H9 (cell line): ENCODE results near the gene CDC25C. TPM values are rescaled to one million over a fixed set of nuclear protein-coding genes. Genes with fewer than 3 reads are reported as not detected.

Source experiments
- DNase-seq: peaks from one replicate; pipeline ENCODE4 v3.0.0-alpha.2; 2017
- H2AFZ ChIP-seq: one replicate; pipeline ENCODE4 v1.6.1; 2013; ENCODE audit warnings: mild to moderate bottlenecking, low read length, control low read depth, moderate library complexity
- H2AK5ac ChIP-seq: 2 replicates; pipeline ENCODE4 v1.6.1; 2013; ENCODE audit warnings: low read length, control low read depth, mixed read lengths; ENCODE audit not compliant: insufficient read length
- H2BK120ac ChIP-seq: one replicate; pipeline ENCODE4 v1.6.1; 2013; ENCODE audit warnings: low read depth, mild to moderate bottlenecking, low read length, control low read depth, inconsistent platforms; ENCODE audit not compliant: poor library complexity, severe bottlenecking
- H2BK12ac ChIP-seq: 2 replicates; pipeline ENCODE4 v1.6.1; 2013; ENCODE audit warnings: low read length, control low read depth, mixed read lengths, low read depth; ENCODE audit not compliant: insufficient read length
- H2BK15ac ChIP-seq: 2 replicates; pipeline ENCODE4 v1.6.1; 2013; ENCODE audit warnings: low read depth, low read length, control low read depth
- H2BK20ac ChIP-seq: one replicate; pipeline ENCODE4 v1.6.1; 2013; ENCODE audit warnings: low read depth, mild to moderate bottlenecking, low read length, control low read depth, inconsistent platforms; ENCODE audit not compliant: poor library complexity, severe bottlenecking
- H2BK5ac ChIP-seq: 2 replicates; pipeline ENCODE4 v1.6.1; 2013; ENCODE audit warnings: low read length, control low read depth, mixed read lengths; ENCODE audit not compliant: insufficient read length
- H3K14ac ChIP-seq: 2 replicates; pipeline ENCODE4 v1.6.1; 2013; ENCODE audit warnings: low read length, control low read depth; ENCODE audit not compliant: insufficient read depth
- H3K18ac ChIP-seq: 2 replicates; pipeline ENCODE4 v1.6.1; 2013; ENCODE audit warnings: low read depth, mild to moderate bottlenecking, mixed read lengths, low read length, control low read depth; ENCODE audit not compliant: insufficient read length
- H3K23ac ChIP-seq: 2 replicates; pipeline ENCODE4 v1.6.1; 2013; ENCODE audit warnings: low read length, control low read depth, mixed read lengths, low read depth; ENCODE audit not compliant: insufficient read length
- H3K23me2 ChIP-seq: 2 replicates; pipeline ENCODE4 v1.6.1; 2013; ENCODE audit warnings: low read depth, mild to moderate bottlenecking, mixed read lengths, low read length, control low read depth; ENCODE audit not compliant: insufficient read length, poor library complexity, severe bottlenecking
- H3K27ac ChIP-seq: 2 replicates; pipeline ENCODE4 v1.5.1; 2013; ENCODE audit warnings: low read length, control low read depth, mixed read lengths, low read depth; ENCODE audit not compliant: insufficient read length
- H3K27me3 ChIP-seq: 2 replicates; pipeline ENCODE4 v1.6.1; 2013; ENCODE audit warnings: low read length, control low read depth, inconsistent platforms; ENCODE audit not compliant: insufficient read depth
- H3K4ac ChIP-seq: 2 replicates; pipeline ENCODE4 v1.6.1; 2013; ENCODE audit warnings: low read depth, mild to moderate bottlenecking, control low read depth, inconsistent platforms, low read length, moderate library complexity
- H3K4me1 ChIP-seq: 2 replicates; pipeline ENCODE4 v1.6.1; 2013; ENCODE audit warnings: low read length, control low read depth, inconsistent platforms; ENCODE audit not compliant: insufficient read depth
- H3K4me2 ChIP-seq: 2 replicates; pipeline ENCODE4 v1.6.1; 2013; ENCODE audit warnings: low read length, control low read depth, mixed read lengths; ENCODE audit not compliant: insufficient read length, insufficient read depth
- H3K56ac ChIP-seq: 2 replicates; pipeline ENCODE4 v1.6.1; 2013; ENCODE audit warnings: low read depth, mild to moderate bottlenecking, mixed read lengths, low read length, control low read depth; ENCODE audit not compliant: insufficient read length
- H3K79me1 ChIP-seq: 2 replicates; pipeline ENCODE4 v1.6.1; 2013; ENCODE audit warnings: low read depth, mild to moderate bottlenecking, moderate library complexity, low read length, control low read depth, inconsistent platforms; ENCODE audit not compliant: insufficient read depth, poor library complexity, severe bottlenecking
- H3K79me2 ChIP-seq: 2 replicates; pipeline ENCODE4 v1.6.1; 2013; ENCODE audit warnings: low read length, control low read depth, inconsistent platforms; ENCODE audit not compliant: insufficient read depth
- H3K9ac ChIP-seq: 2 replicates; pipeline ENCODE4 v1.6.1; 2013; ENCODE audit warnings: low read length, control low read depth, mixed read lengths; ENCODE audit not compliant: insufficient read length; ENCODE audit errors: extremely low read depth
- H3K9me3 ChIP-seq: one replicate; pipeline ENCODE4 v1.6.1; 2013; ENCODE audit warnings: low read depth, low read length, inconsistent platforms; ENCODE audit not compliant: control insufficient read depth
- H3T11ph ChIP-seq: one replicate; pipeline ENCODE4 v1.6.1; 2013; ENCODE audit warnings: mild to moderate bottlenecking, low read length, control low read depth, inconsistent platforms
- H4K20me1 ChIP-seq: one replicate; pipeline ENCODE4 v1.6.1; 2013; ENCODE audit not compliant: control insufficient read depth, insufficient read length, insufficient read depth
- H4K5ac ChIP-seq: 2 replicates; pipeline ENCODE4 v1.6.1; 2013; ENCODE audit warnings: low read depth, mild to moderate bottlenecking, mixed read lengths, low read length, control low read depth; ENCODE audit not compliant: insufficient read length
- H4K8ac ChIP-seq: replicated peaks from 2 replicates; pipeline ENCODE4 v1.6.1; 2013; ENCODE audit warnings: low read length, control low read depth, mixed read lengths, low read depth; ENCODE audit not compliant: insufficient read length
- H4K91ac ChIP-seq: 2 replicates; pipeline ENCODE4 v1.6.1; 2013; ENCODE audit warnings: low read depth, mild to moderate bottlenecking, moderate library complexity, mixed read lengths, low read length, control low read depth; ENCODE audit not compliant: insufficient read length
- H3K27ac Mint-ChIP-seq, 3 experiments: 2 replicates in 2 of 3; 3 replicates in 1 of 3; pipeline ENCODE4 v1.8.0; 2020 to 2021; ENCODE audit warnings: mixed read lengths in 3 of 3, mild to moderate bottlenecking in 1 of 3, moderate library complexity in 1 of 3
- H3K27me3 Mint-ChIP-seq: 2 replicates; pipeline ENCODE4 v1.8.0; 2021; ENCODE audit warnings: low read depth, mild to moderate bottlenecking, moderate library complexity, mixed read lengths
- H3K36me3 Mint-ChIP-seq, 3 experiments: 2 replicates in 2 of 3; 3 replicates in 1 of 3; pipeline ENCODE4 v1.8.0; 2020 to 2021; ENCODE audit warnings: low read depth in 3 of 3, mixed read lengths in 3 of 3; ENCODE audit not compliant: insufficient read depth in 1 of 3
- H3K4me1 Mint-ChIP-seq, 2 experiments: 2 replicates each; pipeline ENCODE4 v1.8.0; 2020; ENCODE audit warnings: mixed read lengths in 2 of 2
- H3K4me3 Mint-ChIP-seq, 2 experiments: 2 replicates in 1 of 2; 3 replicates in 1 of 2; pipeline ENCODE4 v1.8.0; 2020 to 2021; ENCODE audit warnings: mild to moderate bottlenecking in 2 of 2, mixed read lengths in 2 of 2, moderate library complexity in 1 of 2
- H3K9me3 Mint-ChIP-seq, 2 experiments: 2 replicates in 1 of 2; 3 replicates in 1 of 2; pipeline ENCODE4 v1.8.0; 2020; ENCODE audit warnings: mild to moderate bottlenecking in 2 of 2, mixed read lengths in 2 of 2, moderate library complexity in 1 of 2
- WGBS: extraction: QIAGEN DNeasy Blood & Tissue Kit; methylation state at CpG from one replicate; pipeline ENCODE4 v1.1.7; 2013; ENCODE audit warnings: missing lambda C conversion rate, low lambda C conversion rate, mixed read lengths; ENCODE audit not compliant: insufficient read length; ENCODE audit errors: extremely low coverage; 5-methylcytosine and 5-hydroxymethylcytosine counted together
- total RNA-seq: library from RNA; stranded (reverse); gene quantifications from 2 replicates; pipeline ENCODE4 v1.2.1, GENCODE V29; 2021
- TF ChIP-seq, protein P1 (sequence below): fragments of 200-600 bp; sonication (generic); conservative IDR thresholded peaks from 3 replicates; pipeline ENCODE4 v1.8.0; 2021; ENCODE audit warnings: antibody characterized with exemption, mild to moderate bottlenecking

Gene CDC25C
- total RNA-seq, 1 experiment from 2014 or later = 22.8 TPM

GRCh38 chr5:138275895-138276294 is 55.7 kb downstream of the CDC25C start:
- peaks cover 41% of the 10 kb centered on the region for H3K27me3 Mint-ChIP-seq
- H2BK5ac ChIP-seq = no peak overlapping the region
- no peak overlapping the region for H4K8ac ChIP-seq
- H2BK120ac ChIP-seq = no peak overlapping the region
- H3K56ac ChIP-seq = no peak overlapping the region
- no peaks in the 10 kb centered on the region for H3K4me1 ChIP-seq
- peaks cover 6% of the 10 kb centered on the region; the same call in 1 of the 2 replicates for H3K27me3 ChIP-seq
- H2BK12ac ChIP-seq = no peak overlapping the region
- no peak overlapping the region for H2BK15ac ChIP-seq
- H4K20me1 ChIP-seq = no peaks in the 10 kb centered on the region
- no peaks in the 10 kb centered on the region for H3K9me3 ChIP-seq
- H3K18ac ChIP-seq = no peak overlapping the region
- no peak overlapping the region for H3K4ac ChIP-seq
- H3K14ac ChIP-seq = no peak overlapping the region
- H2BK20ac ChIP-seq = no peak overlapping the region
- peaks cover 16% of the 10 kb centered on the region in 2 experiments for H3K4me1 Mint-ChIP-seq
- no peak overlapping the region for H4K91ac ChIP-seq
- H3K27ac Mint-ChIP-seq = no peak overlapping the region
- H4K5ac ChIP-seq = no peak overlapping the region
- no peak overlapping the region for H2AFZ ChIP-seq
- no peaks in the 10 kb centered on the region for H3K79me2 ChIP-seq
- H2AK5ac ChIP-seq = no peak overlapping the region
- H3K4me2 ChIP-seq = no peak overlapping the region
- H3T11ph ChIP-seq = no peak overlapping the region
- no peaks in the 10 kb centered on the region for H3K9me3 Mint-ChIP-seq
- H3K9ac ChIP-seq = no peak overlapping the region
- TF ChIP-seq, protein P1, sequence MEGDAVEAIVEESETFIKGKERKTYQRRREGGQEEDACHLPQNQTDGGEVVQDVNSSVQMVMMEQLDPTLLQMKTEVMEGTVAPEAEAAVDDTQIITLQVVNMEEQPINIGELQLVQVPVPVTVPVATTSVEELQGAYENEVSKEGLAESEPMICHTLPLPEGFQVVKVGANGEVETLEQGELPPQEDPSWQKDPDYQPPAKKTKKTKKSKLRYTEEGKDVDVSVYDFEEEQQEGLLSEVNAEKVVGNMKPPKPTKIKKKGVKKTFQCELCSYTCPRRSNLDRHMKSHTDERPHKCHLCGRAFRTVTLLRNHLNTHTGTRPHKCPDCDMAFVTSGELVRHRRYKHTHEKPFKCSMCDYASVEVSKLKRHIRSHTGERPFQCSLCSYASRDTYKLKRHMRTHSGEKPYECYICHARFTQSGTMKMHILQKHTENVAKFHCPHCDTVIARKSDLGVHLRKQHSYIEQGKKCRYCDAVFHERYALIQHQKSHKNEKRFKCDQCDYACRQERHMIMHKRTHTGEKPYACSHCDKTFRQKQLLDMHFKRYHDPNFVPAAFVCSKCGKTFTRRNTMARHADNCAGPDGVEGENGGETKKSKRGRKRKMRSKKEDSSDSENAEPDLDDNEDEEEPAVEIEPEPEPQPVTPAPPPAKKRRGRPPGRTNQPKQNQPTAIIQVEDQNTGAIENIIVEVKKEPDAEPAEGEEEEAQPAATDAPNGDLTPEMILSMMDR = no peak
- no peak overlapping the region; a peak in 1 of 5 replicates for H3K4me3 Mint-ChIP-seq
- no peak overlapping the region for H3K27ac ChIP-seq
- no peak overlapping the region for H3K23ac ChIP-seq
- H3K36me3 Mint-ChIP-seq = no peaks in the 10 kb centered on the region
- no peak for DNase-seq
- no CpG with 5 or more reads among the region's 1 CpG for WGBS
- peaks cover 4% of the 10 kb centered on the region for H3K23me2 ChIP-seq
- no peaks in the 10 kb centered on the region for H3K79me1 ChIP-seq
